GM18519 (cell line): ENCODE data around the gene SREBF2.

Source experiments
- ATAC-seq: cut with Tn5 transposase; IDR thresholded peaks from one replicate; pipeline ENCODE4 v1.9.1; 2021; ENCODE audit warnings: mild to moderate bottlenecking, moderate library complexity; ENCODE audit not compliant: unreplicated experiment, low FRiP score

The SREBF2 gene

DNA sequence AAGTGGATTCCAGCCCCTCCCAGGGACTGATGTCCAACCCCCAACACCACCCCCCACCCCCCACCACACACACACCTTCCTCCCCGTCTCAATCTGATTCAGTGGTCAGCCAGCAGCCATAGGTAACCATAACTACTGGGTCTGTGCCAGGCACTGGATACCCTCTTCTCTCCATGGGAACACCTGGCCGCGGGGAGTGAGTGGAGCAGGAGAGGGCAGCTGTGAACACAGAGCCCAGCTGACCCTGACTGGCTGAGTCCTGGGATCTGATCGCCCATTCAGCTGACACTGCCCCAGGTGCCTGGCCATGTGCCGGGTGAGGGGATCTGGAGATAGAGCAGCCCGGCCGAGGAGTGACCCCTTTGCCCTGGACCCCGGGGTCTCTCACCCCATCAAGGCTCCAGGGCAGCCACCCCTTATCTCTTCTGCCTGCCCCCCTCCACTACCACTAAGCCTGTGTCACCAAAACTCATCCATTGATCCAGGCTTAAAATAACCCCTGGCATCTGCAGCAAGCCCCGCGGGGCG, 84.5 kb downstream of the SREBF2 start:
- ATAC-seq = no peak

DNA sequence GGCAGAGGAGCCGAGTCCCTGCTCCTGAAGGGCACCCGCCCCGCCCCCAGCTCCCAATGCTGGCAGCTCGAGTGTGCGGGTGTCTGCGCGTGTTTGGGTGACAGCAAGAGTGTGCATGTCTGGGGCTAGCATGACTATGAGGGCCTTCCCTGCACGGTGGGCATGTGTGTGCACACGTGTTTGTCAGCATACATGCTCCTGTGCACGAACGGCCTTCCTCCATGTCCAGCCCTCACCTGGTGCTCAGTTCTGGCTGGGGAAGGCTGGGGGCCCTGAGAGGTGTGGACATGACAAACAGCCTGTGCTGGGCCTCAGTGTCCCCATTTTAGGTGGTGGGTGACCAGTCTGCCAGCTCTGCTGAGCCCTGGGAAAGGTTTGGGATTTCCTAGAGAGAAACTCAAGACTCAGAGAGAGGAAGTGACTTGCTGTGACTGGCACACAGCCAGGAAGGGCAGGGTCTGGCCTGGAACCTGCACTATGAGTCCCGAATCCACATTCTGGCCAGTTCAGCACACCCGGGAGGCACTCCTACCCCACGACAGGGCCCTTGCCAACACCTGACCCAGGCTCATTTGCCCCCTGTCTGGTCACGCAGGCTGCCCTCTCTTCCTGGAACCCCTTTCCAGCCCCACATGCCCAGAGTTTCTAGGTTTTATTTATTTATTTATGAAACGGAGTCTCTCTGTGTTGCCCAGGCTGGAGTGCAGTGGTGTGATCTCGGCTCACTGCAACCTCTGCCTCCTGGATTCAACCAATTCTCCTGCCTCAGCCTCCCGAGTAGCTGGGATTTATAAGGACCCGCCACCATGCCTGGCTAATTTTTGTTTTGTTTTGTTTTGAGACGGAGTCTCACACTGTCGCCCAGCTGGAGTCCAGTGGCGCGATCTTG, 85.2 kb downstream of the SREBF2 start:
- ATAC-seq = no peak

- no peak for ATAC-seq
Measured at GRCh38 chr22:41919357-41920224, 86.7 kb downstream of the SREBF2 start.

- ATAC-seq = no peak
Measured at GRCh38 chr22:41920271-41920976, 87.5 kb downstream of the SREBF2 start.

DNA sequence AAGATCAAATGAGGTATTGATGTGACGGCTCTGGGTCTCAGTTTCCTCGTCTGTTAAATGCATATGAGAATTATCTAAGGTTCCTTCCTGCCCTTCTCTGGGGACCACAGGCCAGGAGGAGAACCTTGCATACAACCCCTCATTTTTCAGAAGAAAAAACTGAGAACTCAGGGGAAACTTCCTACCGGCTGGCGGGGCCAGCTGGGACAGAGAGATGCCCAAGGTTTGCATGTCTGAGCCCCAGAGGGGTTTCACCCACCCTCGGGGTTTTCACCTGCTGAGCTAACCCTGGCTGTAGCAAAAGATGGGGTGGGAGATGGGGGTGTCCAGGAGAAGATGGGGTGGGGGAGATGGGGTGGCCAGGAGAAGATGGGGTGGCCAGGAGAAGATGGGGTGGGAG, 89.4 kb downstream of the SREBF2 start:
- ATAC-seq = no peak

- no peak for ATAC-seq
Measured at GRCh38 chr22:41922940-41923594, 90.2 kb downstream of the SREBF2 start.

DNA sequence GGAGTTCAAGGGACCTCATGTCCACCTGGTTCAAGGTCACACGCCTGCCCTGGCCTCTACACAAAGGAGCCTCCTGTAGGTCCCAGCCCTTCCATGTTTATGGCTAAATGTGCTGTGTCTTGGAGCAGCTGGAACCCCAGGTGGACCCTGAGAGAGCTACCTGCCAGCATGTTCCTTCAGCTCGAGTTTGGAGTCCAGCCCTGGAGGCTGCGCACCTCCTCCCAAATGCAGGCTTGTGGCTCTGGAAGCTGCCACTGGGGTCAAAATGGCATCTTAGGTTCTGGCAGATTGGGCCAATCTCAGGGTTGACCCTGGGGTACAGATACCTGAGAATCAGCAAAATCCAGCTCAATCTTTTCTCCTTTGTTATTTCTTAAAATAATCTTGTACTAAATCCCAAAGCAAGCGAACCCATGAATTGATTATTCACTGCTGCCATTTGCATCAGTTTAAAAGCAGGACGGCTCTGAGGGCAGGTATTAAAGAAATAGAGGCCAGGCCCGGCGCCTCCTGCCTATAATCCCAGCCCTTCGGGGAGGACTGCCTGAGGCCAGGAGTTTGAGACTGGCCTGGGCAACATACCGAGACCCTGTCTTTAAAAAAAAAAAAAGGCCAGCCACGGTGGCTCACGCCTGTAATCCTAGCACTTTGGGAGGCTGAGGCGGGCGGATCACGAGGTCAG, 90.8 kb downstream of the SREBF2 start:
- ATAC-seq = no peak

GRCh38 chr22:41925783-41926460, 93.0 kb downstream of the SREBF2 start:
- ATAC-seq = no peak

- ATAC-seq = no peak
Measured at GRCh38 chr22:41927813-41928212, 94.9 kb downstream of the SREBF2 start.

DNA sequence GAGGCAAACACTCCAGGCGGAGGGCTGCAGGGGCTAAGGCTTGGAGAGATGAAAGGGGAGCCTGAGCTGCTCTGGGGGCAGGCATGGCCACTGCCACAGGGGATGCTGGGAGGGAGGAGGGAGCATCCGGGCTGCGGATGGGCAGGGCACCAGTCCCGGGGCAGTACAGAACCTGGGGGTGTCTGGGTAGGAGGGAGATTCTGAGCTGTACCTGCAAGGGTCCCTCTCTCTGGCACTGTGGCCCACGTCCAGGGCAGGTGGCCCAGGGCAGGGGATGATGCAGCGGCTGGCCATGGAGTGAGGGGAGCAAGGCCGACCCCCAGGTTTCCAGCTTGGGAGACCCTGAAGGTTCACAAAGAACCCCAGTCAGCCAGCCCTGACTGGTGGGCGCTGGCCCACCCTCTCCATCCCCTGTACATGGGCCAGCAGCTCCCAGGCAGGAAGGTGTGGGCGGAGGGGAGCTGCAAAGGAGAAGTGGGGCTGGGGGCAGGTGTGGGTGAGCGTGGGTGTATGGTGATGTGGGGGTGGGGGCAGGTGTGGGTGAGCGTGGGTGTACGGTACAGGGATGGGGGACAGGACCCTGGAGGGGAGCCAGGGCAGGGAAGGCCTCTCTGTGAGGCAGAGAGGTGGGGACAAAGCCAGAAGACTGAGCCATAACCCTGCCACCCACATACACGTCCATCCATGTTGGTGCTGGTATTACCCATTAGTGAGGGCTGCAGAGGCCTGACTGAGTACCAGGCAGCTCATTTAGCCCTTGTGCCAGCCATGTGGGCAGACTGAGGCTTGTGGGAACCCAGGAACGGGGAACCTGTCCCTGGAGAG, 95.9 kb downstream of the SREBF2 start:
- no peak for ATAC-seq

DNA sequence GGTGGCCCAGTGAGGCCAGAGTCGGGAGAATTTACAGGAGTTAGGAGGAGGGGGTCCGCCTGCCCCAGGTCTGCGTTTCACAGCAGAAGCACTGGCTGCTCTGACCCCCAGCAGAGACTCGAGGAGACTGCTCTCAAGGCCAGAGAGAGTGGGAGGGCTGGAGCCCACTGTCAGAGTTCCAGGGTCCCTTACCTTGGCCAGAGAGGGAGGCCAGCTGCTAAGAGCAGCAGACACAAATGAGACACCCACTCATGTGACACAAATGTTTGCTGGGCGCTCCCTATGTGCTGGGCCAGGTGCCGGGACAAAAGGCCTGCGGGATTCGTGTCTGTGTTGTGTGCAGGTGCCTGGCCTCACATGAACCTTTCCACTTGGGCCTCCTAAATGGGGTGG, 96.5 kb downstream of the SREBF2 start:
- ATAC-seq = no peak

DNA sequence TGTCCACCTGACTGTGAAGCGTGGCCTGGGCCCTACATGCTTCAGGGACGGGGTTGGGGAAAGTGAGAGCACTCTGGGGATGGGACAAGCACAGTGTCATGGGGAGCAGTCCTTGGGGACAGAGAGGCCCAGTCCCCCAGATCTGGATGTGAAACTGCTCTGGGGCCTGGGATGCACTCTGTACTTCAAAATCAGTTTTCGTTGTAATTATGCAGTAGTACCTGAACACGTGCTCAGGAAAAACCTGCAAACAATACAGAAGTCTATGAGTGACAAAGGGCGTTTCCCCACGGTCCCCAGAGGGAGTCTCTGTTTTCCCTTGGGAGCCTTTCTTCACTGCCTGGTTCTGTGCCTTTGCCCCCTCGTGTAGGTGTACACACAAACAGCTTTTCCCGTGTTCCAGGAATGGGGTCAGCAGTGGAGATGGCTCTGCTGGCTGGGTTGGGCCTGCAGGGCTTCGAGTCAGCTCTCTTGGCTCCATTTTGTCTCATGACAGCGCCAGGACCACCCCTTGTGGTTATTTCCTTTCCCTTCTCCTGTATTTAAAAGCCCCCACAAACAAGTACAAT, 98.9 kb downstream of the SREBF2 start:
- ATAC-seq = no peak

GRCh38 chr22:41932353-41932752, 99.4 kb downstream of the SREBF2 start:
- no peak for ATAC-seq

DNA sequence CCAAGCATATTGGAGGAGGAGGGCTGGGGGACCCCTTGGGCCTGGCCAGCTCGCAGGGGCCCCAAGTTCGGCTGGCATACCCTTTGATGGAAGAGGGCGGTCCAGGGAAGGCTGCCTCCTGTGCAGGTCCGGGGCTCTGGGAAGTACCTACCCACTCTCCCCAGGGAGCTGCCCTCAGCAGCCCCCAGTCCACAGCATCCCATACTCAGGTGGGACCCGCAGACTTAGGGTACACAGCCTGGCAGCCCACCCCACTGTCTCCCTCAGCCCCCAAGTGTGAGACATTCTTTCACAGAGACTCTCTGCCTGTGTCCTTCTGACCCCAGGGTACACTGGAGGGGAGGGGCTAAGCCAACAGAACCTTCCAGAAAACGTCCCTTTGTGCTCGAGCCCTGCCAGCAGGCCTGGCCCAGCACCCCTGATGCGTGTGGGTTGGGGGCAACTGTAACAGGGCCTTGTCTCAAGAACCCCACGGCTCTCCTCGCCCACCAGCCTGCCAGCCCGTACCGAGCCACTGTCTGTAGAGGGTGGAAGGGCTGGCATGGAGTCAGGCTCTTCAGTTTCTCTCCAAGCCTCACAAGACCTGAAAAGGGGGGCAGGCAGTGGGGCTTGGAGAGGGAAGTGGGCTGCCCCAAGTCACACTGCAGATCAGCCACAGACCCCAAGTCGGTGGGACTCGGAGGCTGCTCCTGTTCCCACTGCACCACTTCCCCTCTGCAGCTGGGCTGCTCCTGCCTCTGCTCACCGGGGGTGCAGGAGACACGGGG, 100.7 kb downstream of the SREBF2 start:
- ATAC-seq = no peak

GRCh38 chr22:41934284-41935014, 101.5 kb downstream of the SREBF2 start:
- no peak for ATAC-seq

DNA sequence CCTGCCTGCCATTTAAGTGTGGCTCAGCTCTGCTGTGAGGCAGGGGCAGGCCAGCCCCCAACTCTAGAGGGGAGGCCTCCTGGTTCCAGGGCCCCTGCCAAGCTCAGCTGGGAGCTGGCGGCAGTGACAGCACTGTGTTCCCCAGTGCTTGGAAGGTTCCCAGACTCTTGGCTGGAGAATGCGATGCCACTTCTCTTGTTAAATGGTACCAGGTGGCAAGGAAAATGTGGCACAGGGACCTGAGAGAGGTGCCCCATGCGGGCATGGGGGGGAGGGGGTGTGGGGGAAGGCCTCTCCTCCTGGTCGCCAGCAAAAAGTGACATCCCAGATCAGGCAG, 102.1 kb downstream of the SREBF2 start:
- ATAC-seq = no peak

DNA sequence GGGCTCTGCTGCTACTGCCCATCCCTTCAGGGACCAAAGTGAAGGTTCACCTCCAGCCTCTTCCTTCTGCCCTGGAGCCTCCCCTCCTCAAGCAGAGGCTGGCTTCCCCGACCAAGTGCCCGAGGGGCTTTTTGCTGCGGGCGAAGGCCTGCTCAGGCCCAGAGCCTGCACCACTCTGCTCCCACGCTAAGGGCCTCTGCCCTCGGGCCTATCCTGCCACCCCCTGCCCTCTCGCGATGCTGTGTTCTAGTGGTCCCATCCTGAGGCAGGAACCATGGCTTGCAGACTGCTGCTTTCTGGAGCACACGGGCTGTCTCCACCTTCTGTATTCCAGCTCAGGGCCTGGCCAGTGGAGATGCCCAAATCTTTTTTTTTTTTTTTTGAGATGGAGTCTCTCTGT, 102.6 kb downstream of the SREBF2 start:
- ATAC-seq = no peak
